Measurements from ENCODE around the gene SPART.

GRCh38 chr13:36259361-36260137 is 86.6 kb downstream of the SPART start:
- no peak for TF ChIP-seq CTCF (IDR thresholded peaks at IDR 0.05)
- TF ChIP-seq POLR2A (IDR thresholded peaks at IDR 0.05; ENCODE audit: low read depth) = no peak
